NCI-H2196 (cell line): ENCODE measurements around the gene SLC7A7.
"Not testable (repeated sequence)": the region's sequence is repeated elsewhere in the genome, so short reads cannot be mapped to it uniquely, and the experiment has no call there.

Experiments used
- DNase-seq: peaks from one replicate; lab custom pipeline; 2025; ENCODE audit not compliant: unreplicated experiment; lab: John Stamatoyannopoulos, UW

Gene SLC7A7

DNA sequence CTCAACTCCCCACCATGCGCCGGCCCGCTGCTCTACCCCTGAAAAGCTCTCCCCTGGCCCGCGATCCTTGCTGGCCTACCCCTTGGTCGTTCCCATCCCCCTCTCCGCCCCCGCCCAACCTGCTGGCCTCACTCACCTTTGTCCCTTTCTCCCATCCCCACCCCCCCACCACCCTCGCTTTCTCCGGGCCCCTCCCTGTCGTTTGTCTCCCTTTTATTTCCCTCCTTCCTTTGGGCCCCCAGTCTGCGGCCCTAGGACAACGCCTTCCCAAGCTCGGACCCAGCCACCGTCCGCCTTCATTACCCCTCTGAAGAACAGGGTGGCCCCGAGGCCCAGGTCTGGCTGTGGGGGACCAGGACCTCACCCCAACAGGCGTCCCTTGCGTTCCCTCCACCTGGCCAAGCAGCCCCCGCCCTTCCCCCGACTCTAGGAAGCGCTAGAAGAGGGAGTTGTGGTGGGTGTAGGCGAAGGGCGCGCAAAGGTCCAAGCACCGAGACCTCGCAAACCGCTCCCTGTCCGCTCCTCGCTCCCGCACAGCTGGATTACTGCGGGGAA is 6.9 kb upstream of the SLC7A7 start:
- no peak for DNase-seq

DNA sequence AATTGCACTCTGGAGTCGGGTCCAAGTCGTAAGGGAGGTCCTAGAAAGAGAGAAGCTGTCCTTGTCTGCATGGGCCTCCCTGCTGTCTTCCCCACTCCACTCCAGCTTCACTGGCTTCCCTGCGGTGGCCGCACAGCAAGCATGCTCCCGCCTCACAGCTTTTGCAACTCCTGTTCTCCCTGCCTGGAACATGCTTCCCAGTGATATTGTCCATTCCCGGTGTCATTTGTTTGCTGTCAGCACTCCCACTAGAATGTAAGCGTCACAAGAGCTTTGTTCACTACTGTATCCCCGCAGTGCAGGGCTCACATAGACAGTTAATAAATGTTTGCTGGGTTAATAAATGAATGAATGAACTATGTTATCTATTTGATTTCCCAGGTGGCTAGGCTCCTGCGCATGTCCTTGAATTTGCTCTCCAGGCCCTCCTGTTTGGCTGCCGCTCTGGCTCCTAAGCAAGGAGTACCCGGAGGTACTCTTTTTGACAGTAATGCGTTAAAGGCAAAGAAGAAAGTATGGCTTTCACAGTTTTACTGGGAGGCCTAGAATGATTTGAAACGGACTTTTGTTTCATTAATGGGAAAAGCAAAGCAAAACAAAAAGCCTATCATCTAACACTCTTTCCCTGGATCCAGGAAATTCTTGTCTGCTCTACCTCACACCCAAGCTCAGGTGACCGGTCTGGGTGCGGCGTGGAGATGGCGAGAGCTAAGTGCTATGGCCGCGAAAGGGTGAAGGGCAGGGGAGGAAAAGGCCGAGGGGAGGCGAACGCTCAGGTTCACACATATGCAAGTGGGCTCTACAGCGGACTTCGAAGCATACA is 6.2 kb upstream of the SLC7A7 start:
- no peak for DNase-seq

DNA sequence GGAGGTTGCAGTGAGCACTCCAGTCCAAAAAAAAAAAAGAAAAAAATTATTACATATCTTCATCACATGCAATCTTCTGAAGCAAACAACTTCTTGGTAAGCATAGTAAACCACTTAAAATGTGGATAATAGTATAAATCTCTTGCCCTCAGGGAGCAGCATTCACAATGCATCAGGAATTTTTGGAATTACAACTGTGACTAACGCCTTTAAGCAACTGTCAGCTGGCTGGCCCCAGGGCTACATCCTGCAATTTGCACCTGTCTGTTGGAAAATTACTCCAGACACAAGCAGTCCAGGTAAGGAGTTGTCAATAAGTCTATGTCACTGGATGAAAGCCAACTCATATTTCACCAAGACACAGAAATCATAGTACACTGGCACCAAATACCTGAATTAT is 5.5 kb upstream of the SLC7A7 start:
- DNase-seq, result no peak

DNA sequence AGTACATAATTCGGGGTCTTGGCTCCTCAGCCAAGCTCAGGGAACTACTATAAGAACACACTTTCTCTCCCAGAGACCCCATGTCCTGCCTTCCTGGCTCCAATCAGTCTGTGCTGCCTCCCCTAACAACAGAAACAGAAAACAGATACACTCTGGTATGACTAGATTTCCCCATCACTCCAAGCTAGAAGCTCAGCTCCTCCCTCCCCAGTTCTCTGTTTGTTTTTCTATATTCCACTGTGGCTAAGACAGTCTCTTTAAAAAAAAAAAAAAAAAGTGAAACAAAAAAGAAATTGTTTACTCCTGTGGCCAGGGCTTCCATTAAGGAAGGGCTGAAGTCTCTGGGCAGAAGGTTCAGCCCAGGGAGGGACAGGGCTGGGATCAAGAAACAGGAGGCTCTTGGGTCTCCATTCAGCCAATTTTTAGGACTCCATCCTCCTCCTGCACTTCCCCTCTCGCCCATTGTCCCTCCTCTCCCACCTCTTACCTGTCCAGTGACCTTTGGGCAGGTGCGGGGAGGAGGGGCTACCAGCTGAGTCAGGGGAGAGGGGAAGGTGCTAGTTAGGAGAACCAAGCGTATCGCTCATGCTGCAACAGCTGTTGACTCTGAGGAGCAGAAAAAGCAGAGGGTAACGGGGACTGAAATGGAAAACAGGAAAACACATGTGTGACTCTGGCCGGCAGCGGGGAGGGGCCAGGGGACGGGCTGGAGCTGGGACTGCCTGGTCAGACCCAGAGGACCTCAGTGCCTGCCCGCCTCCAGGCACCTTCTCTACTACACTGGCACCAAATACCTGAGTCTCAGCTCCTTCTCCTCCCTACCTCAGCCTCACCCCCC is 4.1 kb upstream of the SLC7A7 start:
- DNase-seq, result no peak

DNA sequence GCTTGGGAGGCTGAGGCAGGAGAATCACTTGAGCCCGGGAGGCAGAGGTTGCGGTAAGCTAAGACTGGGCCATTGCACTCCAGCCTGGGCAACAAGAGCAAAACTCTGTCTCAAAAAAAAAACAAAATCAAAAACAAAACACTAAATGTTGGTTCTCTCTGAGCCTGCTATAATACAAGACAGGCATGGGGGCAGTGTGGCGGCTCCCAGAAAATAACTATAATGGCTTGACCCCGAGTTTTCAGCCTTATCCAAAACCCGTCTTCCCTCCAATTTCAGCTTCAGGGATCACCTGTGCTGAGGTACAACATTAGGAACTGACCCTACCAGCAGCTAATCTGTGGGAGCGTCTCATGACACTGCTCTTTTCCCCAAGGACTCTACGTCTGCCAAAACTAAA is 862 bp downstream of the SLC7A7 start:
- DNase-seq, result no peak

DNA sequence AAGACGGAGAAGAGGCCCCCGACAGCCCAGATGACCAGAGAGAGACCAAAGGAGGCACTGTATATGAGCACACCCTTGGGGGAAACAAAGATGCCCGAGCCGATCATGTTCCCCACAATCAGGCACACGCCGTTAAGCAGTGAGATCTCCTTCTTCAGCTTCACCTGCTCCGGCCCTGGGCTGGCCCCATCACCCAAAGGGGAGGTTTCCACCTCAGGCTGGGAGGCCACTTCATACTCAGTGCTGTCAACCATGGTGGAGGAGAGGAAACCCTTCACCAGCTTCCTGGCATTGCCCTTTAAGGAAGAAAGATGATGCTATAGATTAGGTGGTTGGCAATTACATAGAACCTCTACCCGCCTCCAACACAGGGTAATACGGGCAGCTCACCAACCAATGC is 2.1 kb downstream of the SLC7A7 start:
- DNase-seq, result no peak

DNA sequence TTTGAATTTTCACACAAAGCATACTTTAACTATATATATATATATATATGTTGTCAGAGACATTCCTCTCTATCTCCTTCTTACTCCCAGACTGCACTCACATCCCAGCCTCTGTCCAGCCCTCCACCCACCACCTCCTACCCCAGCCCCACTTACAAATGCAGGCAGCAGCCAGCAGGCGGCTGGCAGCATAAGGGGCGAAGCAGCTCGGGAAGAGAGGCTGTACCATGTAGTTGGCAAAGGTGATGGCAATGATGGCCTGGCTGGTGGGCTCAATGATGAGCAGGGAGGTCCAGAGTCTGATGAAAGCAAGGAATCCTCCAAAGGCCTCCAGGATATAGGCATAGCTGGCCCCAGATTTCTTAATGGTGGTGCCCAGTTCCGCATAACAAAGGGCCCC is 2.5 kb downstream of the SLC7A7 start:
- no peak for DNase-seq

DNA sequence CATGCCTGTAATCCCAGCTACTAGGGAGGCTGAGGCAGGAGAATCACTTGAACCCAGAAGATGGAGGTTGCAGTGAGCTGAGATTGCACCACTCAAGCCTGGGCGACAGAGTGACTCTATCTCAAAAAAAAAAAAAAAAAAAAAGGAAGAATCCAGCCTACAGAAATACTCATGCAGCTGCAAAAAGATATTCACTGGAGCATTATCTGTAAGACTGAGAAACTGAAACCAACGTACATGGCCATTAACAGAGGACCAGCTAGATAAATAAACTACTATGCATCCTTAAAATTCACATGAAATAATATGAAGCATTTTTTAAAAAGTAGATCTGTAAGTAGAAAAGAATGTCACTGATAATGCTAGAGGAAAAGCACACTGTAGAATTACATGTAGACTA is 3.5 kb downstream of the SLC7A7 start:
- DNase-seq, result no peak

DNA sequence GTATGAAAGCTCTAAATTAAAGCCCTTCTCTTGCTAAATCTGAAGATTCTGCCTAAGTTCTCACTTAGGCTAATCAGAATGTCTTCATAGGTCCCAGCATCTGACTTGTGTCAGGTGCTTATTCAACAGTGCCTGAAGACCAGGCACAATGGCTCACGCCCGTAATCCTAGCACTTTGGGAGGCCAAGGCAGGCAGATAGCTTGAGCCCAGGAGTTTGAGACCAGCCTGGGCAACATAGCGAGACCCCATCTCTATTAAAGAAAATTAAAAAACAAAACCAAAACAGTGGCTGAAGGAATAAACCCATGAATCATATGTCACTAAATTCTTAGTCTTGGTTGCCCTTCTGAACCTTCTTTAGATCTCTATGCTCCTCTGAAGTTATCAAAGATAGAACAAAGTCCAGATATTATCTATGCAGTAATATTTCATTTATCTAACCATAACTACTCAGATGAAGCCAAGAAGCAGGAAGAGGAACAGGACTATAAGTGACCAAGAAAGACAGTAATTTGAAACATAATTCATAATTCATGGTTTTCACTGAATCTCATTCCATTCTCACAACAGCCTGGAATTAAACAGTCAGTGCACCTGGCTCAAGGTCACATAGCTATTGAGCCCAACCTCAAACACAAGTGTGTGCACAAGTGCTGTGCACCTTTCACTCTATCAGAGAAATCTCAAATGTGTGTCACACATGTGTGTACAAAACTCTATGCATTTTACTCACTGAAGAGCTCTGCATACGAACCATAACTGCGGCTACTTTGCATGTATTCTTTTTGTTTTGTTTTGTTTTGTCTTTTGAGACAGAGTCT is 6.6 kb downstream of the SLC7A7 start:
- DNase-seq, result no peak

DNA sequence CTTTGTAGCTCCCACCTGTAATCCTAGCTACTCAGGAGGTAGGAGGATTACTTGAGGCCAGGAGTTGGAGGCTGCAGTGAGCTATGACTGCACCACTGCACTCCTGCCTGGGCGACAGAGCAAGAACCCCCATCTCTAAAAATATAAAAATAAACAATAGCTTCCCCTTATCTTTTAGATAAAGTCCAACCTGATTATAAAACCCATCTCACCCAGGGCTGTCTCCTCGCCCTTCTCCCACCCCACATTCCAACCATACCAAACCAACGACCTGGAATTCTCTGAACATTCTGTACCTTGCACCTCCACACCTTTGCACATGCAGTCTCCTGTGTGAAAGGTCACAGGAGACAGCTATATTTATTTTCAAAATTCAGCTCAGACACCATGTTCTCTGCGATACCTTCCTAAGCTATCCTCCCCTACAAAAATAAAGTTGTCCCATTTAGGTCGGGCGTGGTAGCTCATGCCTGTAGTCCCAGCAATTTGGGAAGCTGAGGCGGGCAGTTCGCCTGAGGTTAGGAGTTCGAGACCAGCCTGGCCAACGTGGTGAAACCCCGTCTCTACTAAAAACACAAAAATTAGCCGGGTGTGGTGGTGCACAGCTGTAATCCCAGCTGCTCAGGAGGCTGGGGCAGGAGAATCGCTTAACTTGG is 7.7 kb downstream of the SLC7A7 start:
- no peak for DNase-seq

- DNase-seq, result not testable (repeated sequence)
These were observed 10.0 kb downstream of the SLC7A7 start for GRCh38 chr14:22805235-22805634.

- DNase-seq, result no peak
These were observed 11.6 kb downstream of the SLC7A7 start for GRCh38 chr14:22803687-22803974.

- no peak for DNase-seq
These were observed 12.2 kb downstream of the SLC7A7 start for GRCh38 chr14:22802860-22803686.

GRCh38 chr14:22801716-22802115 is 13.5 kb downstream of the SLC7A7 start:
- DNase-seq, result no peak

GRCh38 chr14:22800346-22800745 is 14.9 kb downstream of the SLC7A7 start:
- DNase-seq, result no peak

GRCh38 chr14:22798528-22798927 is 16.7 kb downstream of the SLC7A7 start:
- DNase-seq, result no peak

GRCh38 chr14:22797017-22797917 is 18.0 kb downstream of the SLC7A7 start:
- no peak for DNase-seq

DNA sequence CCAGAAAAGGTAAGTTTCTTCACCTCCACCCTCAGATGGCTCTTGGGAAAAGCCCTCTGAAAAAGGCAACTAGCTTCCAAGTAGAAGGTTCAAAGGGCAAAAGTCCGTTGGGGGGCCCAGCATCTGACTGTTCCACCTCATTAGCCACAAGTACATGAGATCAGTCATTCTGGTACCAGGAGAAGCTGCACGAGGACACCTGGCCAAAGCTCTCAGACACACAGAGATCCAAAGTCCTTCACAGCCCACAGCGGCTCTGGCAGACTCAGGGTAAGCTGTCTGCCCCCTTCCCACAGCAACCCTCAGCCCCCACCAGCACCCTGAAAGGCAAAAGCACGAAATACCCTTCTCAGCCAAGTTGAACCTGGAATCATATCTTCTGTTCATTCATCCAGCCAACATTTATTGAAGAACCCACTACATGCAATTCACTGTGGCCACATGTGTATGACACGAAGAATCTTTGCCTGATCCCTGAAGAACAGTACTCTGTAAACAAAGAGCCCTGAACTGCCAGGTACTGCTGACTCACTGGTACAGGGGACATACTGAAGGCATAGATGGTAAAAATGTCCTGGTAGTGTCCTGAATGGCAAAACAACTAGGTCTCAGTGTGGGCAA is 19.0 kb downstream of the SLC7A7 start:
- DNase-seq, result no peak

- DNase-seq, result no peak
These were observed 20.7 kb downstream of the SLC7A7 start for GRCh38 chr14:22794551-22794951.
